Fibroblast of pulmonary artery (primary cell): ENCODE data around the gene CASZ1.

Experiments used
- DNase-seq: peaks from one replicate; pipeline ENCODE4 v3.0.0-alpha.2; 2010; ENCODE audit warnings: low read depth
- H3K4me3 ChIP-seq: replicated peaks from 2 replicates; pipeline ENCODE4 v1.5.1; 2011; ENCODE audit warnings: low read depth, mild to moderate bottlenecking, control low read depth, low read length, moderate library complexity
- TF ChIP-seq, protein P1 (sequence below): IDR thresholded peaks from 2 replicates; pipeline ENCODE4 v1.5.1; 2011; ENCODE audit warnings: mild to moderate bottlenecking, control low read depth, low read length, inconsistent platforms; ENCODE audit errors: missing control alignments

CASZ1 gene

DNA sequence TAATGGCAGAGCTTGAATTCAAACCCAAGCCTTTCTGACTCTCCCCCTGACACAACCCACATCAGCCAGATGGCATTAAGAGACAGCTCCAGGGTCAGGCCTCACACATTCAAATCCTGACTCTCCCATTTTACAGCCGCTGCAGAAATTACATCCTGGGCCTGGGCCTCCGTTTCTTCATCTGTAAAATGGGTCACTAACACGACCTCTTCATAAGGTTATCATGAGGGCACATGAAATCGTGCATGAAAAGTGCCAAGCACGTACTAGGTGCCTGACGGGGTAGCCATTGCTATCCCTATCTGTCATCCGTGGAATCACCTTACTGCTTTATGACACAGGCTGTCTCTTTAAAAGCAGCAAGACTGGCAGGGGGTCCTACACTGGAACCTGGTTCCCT, 19.8 kb upstream of the CASZ1 start:
- H3K4me3 ChIP-seq, result no peak overlapping the region
- TF ChIP-seq, protein P1, sequence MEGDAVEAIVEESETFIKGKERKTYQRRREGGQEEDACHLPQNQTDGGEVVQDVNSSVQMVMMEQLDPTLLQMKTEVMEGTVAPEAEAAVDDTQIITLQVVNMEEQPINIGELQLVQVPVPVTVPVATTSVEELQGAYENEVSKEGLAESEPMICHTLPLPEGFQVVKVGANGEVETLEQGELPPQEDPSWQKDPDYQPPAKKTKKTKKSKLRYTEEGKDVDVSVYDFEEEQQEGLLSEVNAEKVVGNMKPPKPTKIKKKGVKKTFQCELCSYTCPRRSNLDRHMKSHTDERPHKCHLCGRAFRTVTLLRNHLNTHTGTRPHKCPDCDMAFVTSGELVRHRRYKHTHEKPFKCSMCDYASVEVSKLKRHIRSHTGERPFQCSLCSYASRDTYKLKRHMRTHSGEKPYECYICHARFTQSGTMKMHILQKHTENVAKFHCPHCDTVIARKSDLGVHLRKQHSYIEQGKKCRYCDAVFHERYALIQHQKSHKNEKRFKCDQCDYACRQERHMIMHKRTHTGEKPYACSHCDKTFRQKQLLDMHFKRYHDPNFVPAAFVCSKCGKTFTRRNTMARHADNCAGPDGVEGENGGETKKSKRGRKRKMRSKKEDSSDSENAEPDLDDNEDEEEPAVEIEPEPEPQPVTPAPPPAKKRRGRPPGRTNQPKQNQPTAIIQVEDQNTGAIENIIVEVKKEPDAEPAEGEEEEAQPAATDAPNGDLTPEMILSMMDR, result no peak
- DNase-seq, result no peak

DNA sequence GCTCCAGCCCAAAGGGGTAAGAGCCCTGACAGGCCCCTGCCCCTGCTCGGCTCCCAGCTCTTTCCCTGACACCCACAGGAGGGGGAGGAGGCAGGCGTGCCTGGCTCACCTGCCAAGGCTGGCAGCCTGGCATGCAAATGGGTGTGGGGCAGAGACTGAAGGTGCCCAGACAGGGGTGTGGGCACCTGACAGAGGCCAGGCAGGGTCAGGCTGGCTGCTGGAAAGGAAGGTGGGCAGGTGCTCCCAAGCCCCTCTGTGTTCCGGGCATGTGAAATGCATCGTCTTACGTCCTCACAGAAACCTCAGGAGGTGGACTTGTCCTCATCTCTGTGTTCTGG, 19.4 kb upstream of the CASZ1 start:
- TF ChIP-seq, protein P1, result no peak
- no peak overlapping the region for H3K4me3 ChIP-seq
- DNase-seq, result no peak

DNA sequence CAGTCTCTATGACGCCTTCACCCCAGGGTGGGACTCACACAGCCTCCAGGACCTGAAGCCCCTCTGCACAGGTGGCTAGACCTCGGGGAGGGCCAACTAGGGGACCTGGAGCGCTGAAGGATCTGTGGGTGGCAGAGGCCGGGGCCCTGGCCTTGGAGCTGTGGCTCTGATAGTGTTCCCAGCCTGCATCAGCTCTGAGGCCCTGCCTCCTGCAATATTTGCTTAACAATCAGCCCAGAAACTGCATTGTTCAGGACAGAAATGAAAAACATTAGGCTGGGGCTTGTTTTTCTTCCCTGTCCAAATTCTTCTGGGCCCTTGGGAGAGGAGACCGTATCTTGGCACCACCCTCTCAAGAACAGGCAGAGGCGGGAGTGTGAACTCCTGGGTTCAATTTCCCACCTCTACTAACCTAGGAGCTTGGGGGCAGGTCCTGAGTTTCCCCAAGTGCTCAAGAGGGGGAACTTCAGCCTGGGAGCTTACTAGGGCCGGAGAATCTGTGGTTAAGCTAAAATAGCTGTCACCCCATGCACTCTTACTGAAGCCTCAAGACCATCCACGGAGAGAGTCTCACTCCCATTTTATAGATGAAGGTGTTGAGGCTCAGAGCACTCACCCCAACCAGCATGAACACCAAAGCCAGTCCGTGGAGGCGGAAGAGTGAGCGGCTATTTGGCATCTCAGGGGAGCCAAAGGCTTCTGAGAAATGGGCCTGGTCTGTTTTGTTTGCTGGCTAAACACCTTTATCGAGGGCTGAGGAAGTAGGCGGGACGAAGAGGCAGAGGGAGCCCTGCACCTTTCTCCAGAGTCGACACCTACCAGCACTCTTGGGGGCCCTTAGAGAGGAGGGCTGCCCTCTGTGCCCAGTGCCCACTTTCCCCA, 18.8 kb upstream of the CASZ1 start:
- no peak overlapping the region for H3K4me3 ChIP-seq
- TF ChIP-seq, protein P1, result no peak
- DNase-seq, result no peak

DNA sequence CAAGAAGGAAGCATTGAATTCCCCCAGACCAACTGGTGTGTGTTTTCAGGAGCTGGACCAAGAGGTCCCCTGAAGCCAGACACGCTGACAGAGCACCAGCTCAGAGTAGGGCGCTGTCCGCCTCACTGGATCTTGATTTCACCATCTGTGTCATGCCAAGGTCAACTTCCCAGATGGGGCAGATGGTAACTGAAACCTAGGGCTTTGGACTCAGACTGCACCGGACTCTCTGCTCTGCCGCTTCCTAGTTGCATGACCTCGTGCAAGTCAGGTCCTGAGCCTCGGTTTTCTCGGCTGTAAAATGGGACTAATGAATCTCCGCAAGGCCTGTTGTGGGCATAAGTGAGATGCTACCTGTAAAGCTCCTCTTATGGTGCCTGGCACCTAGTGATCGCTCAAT, 17.9 kb upstream of the CASZ1 start:
- TF ChIP-seq, protein P1, result no peak
- no peak overlapping the region for H3K4me3 ChIP-seq
- no peak for DNase-seq

DNA sequence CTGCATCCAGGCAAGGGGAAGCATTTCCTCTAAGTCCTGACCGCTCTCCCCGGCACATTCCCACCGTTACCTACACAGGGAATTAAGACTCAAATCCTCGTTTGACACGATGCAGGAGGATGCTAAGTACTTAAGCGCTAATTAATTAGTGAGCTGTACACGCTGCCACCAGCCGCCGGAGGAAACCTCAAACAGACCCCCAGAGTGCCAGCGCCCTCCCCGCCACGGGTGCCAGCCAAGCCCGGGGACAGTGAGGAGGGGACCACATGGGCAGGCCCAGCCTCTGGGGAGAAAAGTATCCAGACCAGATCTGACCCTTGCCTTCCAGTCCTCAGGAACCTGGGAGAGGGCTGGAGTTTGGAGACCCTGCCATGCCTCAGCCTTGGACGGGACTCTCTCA, 17.4 kb upstream of the CASZ1 start:
- H3K4me3 ChIP-seq, result no peak overlapping the region
- TF ChIP-seq, protein P1, result no peak
- DNase-seq, result no peak

DNA sequence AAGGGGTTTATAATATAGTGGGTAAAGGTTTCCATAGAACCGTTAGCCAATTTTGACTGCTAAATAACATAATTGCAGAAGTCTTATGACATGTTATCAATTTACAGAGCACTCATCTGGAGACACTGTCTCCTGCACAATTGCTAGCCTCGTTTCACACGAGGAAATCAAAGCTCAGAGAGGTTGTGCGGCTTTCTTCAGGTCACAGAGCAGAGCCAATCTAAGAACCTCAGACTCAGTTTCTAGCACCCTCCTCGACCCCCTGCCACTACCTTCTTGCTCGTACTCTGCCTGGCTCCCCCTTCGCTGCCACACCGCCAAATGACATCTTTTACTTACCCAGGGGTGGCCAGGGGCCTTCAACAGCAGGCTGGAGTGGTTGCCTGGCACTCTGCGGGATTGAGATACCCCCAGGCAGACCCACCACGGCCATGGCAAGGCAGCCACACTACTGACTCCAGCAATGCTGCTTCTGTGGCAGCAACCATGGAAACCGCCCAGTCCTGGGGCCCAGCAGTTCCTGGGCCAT, 16.0 kb upstream of the CASZ1 start:
- DNase-seq, result no peak
- H3K4me3 ChIP-seq, result no peak overlapping the region
- TF ChIP-seq, protein P1, result no peak

DNA sequence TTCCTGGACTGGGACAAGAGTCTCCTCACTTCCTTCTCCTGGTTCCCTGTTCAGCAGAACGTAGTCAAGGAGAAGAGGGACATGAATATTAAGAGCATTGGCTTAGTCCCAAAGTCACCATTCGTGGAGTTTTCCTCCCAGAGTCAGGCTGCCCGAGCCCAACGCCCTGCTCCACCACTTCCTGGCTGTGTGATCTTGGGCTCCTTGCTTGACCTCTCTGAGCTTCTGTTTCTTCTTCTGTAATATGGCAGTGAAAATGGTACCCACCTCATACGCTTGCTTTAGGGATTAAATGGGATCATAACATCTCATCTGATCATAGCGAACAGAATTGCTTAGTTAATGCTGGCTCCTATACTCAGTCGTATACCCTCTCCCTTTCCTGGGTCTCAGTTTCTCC, 12.0 kb upstream of the CASZ1 start:
- no peak overlapping the region for H3K4me3 ChIP-seq
- DNase-seq, result no peak
- TF ChIP-seq, protein P1, result no peak
